ENCODE measurements around the gene PIK3C2G. TPM values are rescaled to one million over a fixed set of nuclear protein-coding genes. Genes with fewer than 3 reads are reported as not detected.
"Not testable (repeated sequence)": the region's sequence is repeated elsewhere in the genome, so short reads cannot be mapped to it uniquely, and the experiment has no call there.

PIK3C2G gene, protein sequence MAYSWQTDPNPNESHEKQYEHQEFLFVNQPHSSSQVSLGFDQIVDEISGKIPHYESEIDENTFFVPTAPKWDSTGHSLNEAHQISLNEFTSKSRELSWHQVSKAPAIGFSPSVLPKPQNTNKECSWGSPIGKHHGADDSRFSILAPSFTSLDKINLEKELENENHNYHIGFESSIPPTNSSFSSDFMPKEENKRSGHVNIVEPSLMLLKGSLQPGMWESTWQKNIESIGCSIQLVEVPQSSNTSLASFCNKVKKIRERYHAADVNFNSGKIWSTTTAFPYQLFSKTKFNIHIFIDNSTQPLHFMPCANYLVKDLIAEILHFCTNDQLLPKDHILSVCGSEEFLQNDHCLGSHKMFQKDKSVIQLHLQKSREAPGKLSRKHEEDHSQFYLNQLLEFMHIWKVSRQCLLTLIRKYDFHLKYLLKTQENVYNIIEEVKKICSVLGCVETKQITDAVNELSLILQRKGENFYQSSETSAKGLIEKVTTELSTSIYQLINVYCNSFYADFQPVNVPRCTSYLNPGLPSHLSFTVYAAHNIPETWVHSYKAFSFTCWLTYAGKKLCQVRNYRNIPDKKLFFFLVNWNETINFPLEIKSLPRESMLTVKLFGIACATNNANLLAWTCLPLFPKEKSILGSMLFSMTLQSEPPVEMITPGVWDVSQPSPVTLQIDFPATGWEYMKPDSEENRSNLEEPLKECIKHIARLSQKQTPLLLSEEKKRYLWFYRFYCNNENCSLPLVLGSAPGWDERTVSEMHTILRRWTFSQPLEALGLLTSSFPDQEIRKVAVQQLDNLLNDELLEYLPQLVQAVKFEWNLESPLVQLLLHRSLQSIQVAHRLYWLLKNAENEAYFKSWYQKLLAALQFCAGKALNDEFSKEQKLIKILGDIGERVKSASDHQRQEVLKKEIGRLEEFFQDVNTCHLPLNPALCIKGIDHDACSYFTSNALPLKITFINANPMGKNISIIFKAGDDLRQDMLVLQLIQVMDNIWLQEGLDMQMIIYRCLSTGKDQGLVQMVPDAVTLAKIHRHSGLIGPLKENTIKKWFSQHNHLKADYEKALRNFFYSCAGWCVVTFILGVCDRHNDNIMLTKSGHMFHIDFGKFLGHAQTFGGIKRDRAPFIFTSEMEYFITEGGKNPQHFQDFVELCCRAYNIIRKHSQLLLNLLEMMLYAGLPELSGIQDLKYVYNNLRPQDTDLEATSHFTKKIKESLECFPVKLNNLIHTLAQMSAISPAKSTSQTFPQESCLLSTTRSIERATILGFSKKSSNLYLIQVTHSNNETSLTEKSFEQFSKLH (N-terminal part only)
- not detected for total RNA-seq
- long read RNA-seq, result 0 reads

DNA sequence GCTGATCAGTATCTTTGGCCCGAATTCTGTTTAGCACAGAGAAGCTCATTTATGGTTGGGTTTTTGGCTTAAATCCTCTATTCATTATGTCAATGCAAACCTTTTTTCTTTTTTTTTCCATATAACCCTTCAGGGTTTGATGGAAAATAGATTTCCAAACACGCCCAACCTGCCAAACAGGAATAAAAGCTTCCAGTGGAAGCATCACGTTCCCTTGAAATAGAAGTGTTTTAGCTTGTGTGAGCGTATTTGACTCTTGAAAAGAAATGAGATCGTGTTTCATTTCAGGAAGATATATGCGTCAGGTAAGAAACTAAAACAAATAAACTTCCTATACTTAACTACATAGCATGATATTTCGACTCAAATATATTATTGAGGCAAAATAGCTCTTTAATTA, at the start of gene PIK3C2G:
TSS of gene PIK3C2G (plus strand) at position 246 of the 400 bp plus-strand sequence. CDS start 20,564 bp downstream, outside the sequence.
- intact Hi-C loops (cut with DNase I), result no loop called here
- DNase-seq (ENCODE audit: missing footprints) (no peak), ATAC-seq (no peak)

DNA sequence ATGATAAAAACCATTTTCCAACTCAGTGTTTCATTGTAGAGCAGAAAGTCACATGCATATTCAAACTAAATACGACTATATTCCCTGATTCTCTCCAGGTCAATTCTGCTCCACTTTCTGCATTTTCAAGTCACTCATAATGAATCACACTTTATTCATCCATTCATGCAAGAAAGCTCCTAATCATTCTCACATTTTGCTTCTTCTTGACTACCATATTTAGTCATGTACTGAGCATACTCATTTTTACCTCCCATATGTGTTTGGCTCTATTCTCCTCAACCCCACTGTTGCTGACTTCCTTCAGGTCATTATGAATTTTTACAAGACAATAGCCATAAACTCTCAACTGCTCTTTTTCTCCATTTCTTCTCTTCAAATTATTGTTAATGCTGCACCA, 43.4 kb upstream of the PIK3C2G start:
- DNase-seq (ENCODE audit: missing footprints) (no peak), ATAC-seq (no peak)
- intact Hi-C loops (cut with DNase I), result no loop called here

DNA sequence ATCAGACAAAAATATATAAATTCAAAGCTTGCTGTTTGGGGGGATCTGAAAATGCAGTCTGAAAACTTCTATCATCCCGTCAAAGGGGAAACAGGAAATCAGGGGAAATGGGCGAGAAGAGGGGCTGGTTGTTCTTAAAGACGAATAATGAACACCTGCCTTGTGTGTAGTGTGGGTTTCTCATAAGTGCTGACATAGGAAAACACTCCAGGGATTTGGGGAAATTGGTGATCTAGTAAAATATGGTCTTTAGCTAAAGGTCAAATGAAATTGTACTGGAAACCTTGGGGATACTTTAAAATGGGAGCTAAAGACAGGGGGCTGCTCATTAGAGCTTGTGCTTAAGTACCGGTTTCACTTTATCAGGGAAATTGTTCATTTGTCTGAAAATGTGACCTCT, 39.6 kb upstream of the PIK3C2G start:
- no peak for DNase-seq (ENCODE audit: missing footprints)
- intact Hi-C loops (cut with DNase I), result loop anchor here (10.0 kb wide), 1 partner anchor 77 kb away; no protein-coding TSS in a partner anchor
- ATAC-seq, result no peak

DNA sequence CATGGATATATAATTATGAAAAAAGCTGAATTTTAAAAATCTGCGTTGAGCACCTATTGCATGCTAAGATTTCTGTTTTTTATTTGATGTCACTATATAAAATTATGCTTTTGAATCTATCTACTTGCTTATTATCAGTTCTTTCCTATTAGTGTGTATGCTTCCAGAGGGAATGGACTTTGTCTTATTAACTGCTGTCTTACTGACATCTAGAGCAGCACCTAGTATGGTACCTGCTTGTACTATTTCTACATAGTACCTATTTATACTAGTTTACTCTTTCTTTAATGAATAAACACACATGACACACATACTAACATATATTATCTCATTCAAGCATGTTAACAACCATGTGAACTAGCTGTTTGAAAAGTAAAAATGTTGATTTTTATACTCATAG, 38.6 kb upstream of the PIK3C2G start:
- no peak for ATAC-seq
- DNase-seq (ENCODE audit: missing footprints), result no peak
- intact Hi-C loops (cut with DNase I), result loop anchor here (10.0 kb wide), 1 partner anchor 78 kb away; no protein-coding TSS in a partner anchor

DNA sequence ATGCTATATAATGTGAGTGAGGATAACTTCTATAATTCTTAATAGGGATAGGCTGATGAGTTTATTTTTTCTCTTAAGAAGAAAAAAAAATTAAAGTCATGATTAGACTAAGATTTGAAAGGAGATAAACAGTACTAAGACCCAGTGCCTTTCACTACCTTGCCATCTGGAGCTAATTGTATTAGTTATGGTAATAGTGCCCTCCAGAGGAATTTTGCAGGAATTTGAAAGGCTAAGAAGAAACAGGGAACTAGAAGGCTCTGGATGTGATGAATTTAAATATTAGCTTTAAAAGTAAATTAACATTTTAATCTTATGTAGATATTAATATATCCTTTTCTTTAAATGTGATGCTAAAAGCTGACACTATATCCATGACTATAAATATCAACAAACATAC, 36.6 kb upstream of the PIK3C2G start:
- intact Hi-C loops (cut with DNase I), result loop anchor here (10.0 kb wide), 1 partner anchor 80 kb away; no protein-coding TSS in a partner anchor
- no peak for DNase-seq (ENCODE audit: missing footprints)
- no peak for ATAC-seq

DNA sequence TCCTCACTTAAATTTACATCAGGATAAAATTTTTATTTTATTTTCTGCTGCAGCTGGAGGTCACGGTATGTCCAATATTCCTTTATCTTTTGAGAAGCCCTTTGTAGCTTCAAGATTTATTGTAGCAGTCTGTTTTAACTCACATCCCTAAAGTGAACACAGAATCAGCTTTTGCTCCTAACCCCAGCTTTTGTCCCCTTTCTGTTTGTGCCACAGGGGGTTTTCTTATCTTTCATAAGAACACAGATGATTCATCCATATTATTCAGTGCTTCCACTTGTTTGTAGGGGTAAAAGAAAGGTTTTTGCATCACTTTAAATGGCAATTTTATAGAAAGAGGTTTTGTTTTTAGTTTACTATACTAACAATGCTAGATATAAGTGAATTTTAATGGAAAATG, 21.8 kb upstream of the PIK3C2G start:
- ATAC-seq, result no peak
- intact Hi-C loops (cut with DNase I), result no loop called here
- no peak for DNase-seq (ENCODE audit: missing footprints)

DNA sequence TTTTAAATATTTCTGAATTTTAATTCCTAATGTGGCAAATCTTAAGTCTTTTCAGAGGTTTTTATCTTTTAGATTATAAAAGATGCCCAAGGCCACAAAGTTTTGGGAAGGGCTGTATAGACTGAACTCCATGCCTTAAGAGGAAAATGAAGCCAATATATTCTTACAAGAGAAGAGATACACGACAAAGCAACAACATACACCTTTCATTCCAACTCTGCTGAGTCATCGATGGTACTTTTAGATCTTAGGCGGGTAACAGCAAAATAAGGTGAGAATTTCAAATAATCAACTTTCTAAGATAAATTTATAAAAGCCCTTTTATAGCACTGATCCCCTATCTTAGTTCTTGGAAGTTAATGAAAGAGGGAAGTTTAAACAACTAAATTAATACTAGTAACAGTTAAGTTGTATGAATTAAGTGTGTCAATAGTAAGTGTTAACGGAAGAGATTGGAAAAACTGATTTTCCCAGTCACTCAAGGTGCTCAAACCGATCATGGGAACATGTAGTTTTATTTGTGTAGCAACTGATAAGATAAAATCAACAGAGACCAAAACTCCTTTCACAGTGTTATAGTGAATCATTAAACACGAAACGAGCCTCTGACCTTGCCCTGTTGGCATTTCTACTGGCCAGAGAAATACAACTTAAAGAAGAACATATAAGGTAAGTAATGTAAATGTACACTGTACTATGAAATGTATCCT, 18.8 kb upstream of the PIK3C2G start:
- ATAC-seq (no peak), DNase-seq (ENCODE audit: missing footprints) (no peak)

DNA sequence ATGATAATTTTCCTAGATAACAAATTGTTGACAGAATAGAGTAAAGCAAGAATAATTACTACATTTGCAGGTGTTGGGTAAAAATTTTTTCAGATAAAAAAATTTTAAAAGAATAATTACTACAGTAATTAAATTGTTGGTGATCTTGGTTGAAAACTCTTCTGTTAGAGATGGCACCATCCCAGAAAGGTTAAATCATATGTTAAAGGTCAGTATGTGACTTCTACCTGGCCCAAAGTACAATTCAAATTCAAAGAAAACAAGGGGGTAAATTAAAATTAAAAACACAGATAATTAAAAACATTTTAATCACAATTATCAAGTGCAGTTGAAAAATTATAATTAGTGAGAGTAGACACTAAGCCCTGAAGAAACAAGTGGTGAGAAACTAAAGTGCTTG, 18.1 kb upstream of the PIK3C2G start:
- intact Hi-C loops (cut with DNase I), result no loop called here
- ATAC-seq, result no peak
- no peak for DNase-seq (ENCODE audit: missing footprints)

More for the DNA sequence above, 18.8 kb upstream of the PIK3C2G start:
- intact Hi-C loops (cut with DNase I), result no loop called here

DNA sequence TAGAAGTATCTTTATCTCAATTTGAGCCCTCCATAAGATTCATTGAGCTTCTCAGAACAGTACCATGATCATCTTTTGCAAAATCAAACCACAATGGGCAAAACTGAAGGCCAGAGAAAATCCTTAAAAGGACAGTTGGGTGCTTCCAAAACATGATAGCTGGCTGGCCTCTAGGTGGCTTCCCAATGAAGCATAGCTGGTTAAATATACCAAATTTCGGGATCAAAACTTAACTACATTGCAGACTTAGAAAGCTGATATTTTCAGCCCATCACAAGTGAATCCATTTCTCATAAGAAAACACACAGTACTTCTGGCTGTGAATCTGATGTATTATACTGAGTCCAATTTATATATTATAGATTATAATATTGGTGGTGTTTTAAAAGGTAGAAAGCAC, 15.3 kb upstream of the PIK3C2G start:
- no peak for DNase-seq (ENCODE audit: missing footprints)
- ATAC-seq, result no peak
- intact Hi-C loops (cut with DNase I), result no loop called here

DNA sequence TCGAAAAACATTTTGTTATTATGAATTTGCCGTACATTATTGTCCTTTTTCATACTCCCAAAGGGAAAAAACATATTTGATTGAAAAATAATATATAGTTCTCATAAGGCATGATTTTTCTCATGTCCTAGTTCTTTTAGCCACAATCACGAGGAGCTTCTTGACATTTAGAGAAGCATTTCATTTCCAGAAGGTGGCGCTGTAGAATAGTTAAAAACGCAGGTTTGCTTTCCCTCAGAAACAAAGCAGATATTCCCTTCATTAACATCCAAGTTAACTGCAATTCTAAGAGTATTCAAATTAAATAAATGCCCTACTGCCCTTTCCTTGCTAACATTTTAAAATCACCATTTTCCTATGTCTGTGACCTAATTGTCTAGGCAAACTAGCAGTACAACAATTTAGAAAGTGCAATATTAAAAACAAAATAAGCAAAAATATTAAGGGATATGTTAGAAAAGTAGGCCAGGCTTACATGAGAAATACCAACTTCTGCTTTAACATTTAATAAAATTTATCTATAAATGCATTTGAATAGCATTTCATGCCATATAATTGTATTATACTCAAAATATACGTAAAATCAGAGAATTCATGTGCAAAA, 10.9 kb upstream of the PIK3C2G start:
- DNase-seq (ENCODE audit: missing footprints) (no peak), ATAC-seq (no peak)
- intact Hi-C loops (cut with DNase I), result loop anchor here (5.0 kb wide), 1 partner anchor 72 kb away; no protein-coding TSS in a partner anchor

DNA sequence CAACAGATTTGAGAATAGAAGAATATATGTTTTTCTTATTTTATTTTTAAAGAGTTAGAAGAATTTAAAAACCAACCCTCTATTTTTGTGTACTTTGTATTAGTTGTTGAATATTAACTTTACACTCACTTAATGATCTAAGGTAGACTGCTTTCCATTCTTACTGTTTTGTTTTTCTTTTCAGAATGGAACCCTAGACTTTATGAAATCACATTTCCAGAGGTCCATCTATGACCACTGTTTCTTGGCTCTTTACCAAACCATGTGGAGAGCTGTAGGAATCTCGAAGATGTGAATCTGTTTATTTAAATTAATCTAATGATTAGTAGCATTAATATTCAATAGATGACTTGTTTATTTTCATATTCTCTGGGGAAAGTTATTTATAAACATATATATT, 7.2 kb upstream of the PIK3C2G start:
- ATAC-seq, result no peak
- intact Hi-C loops (cut with DNase I), result loop anchor here (5.0 kb wide), 1 partner anchor 68 kb away; no protein-coding TSS in a partner anchor

DNA sequence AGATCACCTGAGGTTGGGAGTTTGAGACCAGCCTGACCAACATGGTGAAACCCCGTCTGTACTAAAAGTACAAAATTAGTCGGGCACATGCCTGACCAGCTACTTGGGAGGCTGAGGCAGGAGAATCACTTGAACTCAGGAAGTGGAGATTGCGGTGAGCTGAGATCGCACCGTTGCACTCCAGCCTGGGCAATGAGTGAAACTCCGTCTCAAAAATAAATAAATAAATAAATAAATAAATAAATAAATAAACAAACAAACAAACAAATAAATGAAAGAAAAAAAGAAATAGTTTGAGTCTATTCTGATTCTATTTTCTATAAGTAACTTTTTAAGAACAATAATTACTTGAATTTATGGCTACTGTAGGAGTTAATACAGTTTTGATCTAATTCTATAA, 6.3 kb upstream of the PIK3C2G start:
- ATAC-seq; intact Hi-C loops (cut with DNase I); DNase-seq (ENCODE audit: missing footprints): not testable (repeated sequence)

More for the DNA sequence above, 7.2 kb upstream of the PIK3C2G start:
- no peak for DNase-seq (ENCODE audit: missing footprints)

DNA sequence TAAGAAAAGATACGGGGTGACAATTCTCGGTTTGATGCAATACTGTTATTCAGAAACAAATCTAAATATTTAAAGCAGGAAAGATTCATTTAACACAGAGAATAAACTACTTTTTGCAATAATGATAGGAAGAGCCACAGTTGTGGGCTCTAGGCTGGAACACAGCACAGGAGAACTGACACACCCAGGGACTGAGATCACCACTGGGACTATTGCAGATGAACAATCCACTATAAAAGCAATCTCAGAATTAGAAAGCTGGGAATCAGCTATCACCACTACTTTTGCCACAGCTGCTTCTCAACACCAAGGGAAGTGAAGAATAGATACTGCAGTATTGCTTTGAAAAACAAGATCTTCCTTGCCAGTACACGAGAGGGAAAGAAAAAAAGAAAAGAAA, 4.1 kb upstream of the PIK3C2G start:
- ATAC-seq (peak; percentile 76), DNase-seq (ENCODE audit: missing footprints) (no peak)
- intact Hi-C loops (cut with DNase I), result no loop called here

DNA sequence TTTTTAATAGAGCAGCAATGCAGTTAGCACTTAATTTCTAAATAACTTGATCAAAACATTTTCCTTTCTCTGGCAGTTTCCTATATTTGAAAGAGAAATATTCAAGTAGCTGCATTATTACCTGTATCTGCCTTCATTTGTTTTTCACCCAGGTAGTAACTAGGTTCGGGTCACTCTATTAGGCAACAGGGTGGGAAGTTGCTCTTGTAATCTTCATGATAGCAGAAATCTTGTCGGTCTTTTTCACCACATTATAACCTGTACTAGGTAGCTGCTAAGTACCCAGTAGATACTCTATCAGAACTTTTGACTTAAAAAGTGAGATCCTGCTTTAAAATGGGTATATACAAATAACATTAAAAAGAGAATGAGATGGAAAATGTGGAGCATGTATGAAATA, 2.4 kb upstream of the PIK3C2G start:
- DNase-seq (ENCODE audit: missing footprints) (no peak), ATAC-seq (no peak)
- intact Hi-C loops (cut with DNase I), result no loop called here

DNA sequence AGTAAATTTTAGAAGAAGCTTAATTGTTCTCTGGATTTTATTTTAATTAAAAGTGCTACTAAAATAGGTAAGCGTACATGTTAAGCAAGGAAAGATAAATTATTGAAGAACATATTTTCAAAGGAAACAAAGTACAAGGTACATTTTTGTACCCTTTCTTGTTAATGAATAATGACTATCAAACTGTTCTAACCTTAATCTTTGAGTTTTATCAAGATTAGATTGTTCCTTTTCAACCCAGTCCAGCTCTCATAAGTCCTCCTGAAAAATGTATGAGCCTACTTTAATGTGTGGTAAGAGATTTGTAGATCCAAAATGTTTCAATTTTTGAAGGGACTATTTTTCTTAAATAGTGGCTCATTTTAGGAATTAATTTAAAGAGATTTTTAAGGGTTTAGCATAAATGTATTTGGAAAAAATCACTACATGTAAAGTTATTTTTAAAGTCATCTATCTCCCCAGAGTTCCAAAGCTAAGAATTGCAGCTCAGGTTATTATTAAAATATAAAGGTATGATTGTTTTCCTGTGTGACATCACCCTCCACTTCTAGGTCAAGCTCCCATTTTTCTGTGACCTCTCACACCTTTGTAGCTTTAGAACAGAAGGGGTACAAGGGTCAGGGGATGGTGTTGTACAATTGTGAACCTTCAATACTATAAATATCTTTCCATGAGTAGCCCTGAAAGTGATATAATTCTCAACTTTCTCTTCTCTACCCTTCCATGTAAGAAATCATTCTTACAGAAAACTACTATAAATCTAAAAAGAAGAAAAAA, 1.2 kb upstream of the PIK3C2G start:
- intact Hi-C loops (cut with DNase I), result no loop called here
- no peak for ATAC-seq

DNA sequence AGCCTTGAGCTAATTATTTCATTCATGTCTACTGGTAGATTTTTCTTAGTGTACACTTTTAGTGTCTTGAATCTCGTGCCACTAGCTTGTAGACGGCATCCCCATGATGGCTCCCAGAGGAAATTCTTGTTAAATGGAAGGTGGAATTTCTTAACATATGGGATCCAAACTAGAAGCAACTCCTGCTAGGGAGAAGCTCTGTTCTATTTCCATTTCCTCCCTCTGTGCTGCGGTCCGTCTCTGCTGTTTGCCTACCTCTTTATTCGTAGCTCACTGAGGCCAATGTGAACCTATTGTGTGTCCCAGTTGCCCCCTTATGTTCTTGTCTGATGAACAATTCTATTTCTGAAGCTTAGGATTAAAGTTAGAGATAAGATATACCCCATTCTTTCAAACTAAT, 588 bp downstream of the PIK3C2G start:
- no peak for ATAC-seq
- DNase-seq (ENCODE audit: missing footprints), result no peak
- intact Hi-C loops (cut with DNase I), result no loop called here

More for the DNA sequence above, 1.2 kb upstream of the PIK3C2G start:
- DNase-seq (ENCODE audit: missing footprints), result no peak

DNA sequence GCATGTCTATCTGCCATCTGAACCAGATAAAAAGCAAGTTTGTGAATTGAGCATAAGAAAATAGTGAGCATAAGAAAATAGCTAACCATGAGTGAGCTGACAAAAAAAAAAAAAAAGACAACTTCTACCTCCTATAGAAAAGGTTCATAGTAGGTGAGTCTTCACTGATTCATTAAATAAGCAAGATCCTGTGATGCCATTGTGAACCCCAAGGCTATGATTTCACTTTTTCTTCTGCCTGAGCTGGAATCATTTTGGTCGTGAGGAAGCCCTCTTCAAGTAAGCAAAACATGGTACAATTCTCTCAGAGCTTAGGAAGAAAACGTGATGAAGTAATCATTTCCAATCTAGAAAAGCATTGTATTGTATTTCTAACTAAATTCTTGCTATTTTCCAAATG, 1.2 kb downstream of the PIK3C2G start:
- ATAC-seq (no peak), DNase-seq (ENCODE audit: missing footprints) (no peak)
- intact Hi-C loops (cut with DNase I), result no loop called here
